WTC11 (cell line): Measurements from ENCODE around the gene ATP13A4. TPM values are rescaled to one million over a fixed set of nuclear protein-coding genes. Genes with fewer than 3 reads are reported as not detected.

Experiments
- ATAC-seq: fragments of 200-7000 bp; cut with Tn5 transposase; 2 replicates; pipeline ENCODE4 v1.10.0; 2021; ENCODE audit warnings: mild to moderate bottlenecking, moderate library complexity
- CTCF ChIA-PET: fragments of 300-600 bp; sonication (Branson Sonifier 250); formaldehyde crosslinking; loops from one replicate; lab custom pipeline; 2021; ENCODE audit warnings: antibody characterized with exemption; lab: Charles Lee
- POLR2A ChIA-PET: fragments of 350-600 bp; sonication (Branson Sonifier 250); formaldehyde crosslinking; loops from one replicate; lab custom pipeline; 2021; ENCODE audit warnings: antibody characterized with exemption; lab: Charles Lee
- DNase-seq: peaks from one replicate; pipeline ENCODE4 v3.0.0; 2021; ENCODE audit warnings: low spot score
- H3K27ac Mint-ChIP-seq: 2 replicates; pipeline ENCODE4 v1.8.0; 2021; ENCODE audit warnings: mixed read lengths
- H3K27me3 Mint-ChIP-seq: 2 replicates; pipeline ENCODE4 v1.8.0; 2021; ENCODE audit warnings: low read depth, mild to moderate bottlenecking, moderate library complexity, mixed read lengths
- H3K36me3 Mint-ChIP-seq: 2 replicates; pipeline ENCODE4 v1.8.0; 2021; ENCODE audit warnings: mixed read lengths
- H3K4me1 Mint-ChIP-seq: 2 replicates; pipeline ENCODE4 v1.8.0; 2022; ENCODE audit warnings: mixed read lengths
- H3K4me3 Mint-ChIP-seq: 2 replicates; pipeline ENCODE4 v1.8.0; 2021; ENCODE audit warnings: mild to moderate bottlenecking, moderate library complexity, mixed read lengths
- H3K9me3 Mint-ChIP-seq: 2 replicates; pipeline ENCODE4 v1.8.0; 2021; ENCODE audit warnings: mixed read lengths
- ATF1 ChIP-seq: sonication (generic); formaldehyde crosslinking; IDR thresholded peaks from 2 replicates; pipeline ENCODE4 v1.8.1; 2023; ENCODE audit warnings: mild to moderate bottlenecking, moderate library complexity, missing genetic modification reagents
- EMX1 ChIP-seq: fragments of 250-450 bp; sonication (Bioruptor Pico); IDR thresholded peaks from 2 replicates; pipeline ENCODE4 v1.8.0; 2021; ENCODE audit warnings: mild to moderate bottlenecking
- FOXJ3 ChIP-seq: sonication (generic); formaldehyde crosslinking; IDR thresholded peaks from 2 replicates; pipeline ENCODE4 v1.9.0; 2021; ENCODE audit warnings: missing genetic modification reagents, mild to moderate bottlenecking, borderline replicate concordance
- GRHL2 ChIP-seq: fragments of 250-450 bp; sonication (Bioruptor Pico); IDR thresholded peaks from 2 replicates; pipeline ENCODE4 v1.8.0; 2022; ENCODE audit warnings: mild to moderate bottlenecking, moderate library complexity; ENCODE audit not compliant: insufficient replicate concordance, severe bottlenecking
- JAZF1 ChIP-seq: fragments of 250-450 bp; sonication (Bioruptor Pico); IDR thresholded peaks from 2 replicates; pipeline ENCODE4 v1.9.0; 2021; ENCODE audit warnings: moderate library complexity, mild to moderate bottlenecking, inconsistent platforms
- JUN ChIP-seq: sonication (generic); formaldehyde crosslinking; IDR thresholded peaks from 2 replicates; pipeline ENCODE4 v1.8.0; 2023; ENCODE audit warnings: mild to moderate bottlenecking, missing genetic modification reagents
- MYBL2 ChIP-seq: sonication (generic); formaldehyde crosslinking; IDR thresholded peaks from 2 replicates; pipeline ENCODE4 v1.8.1; 2023; ENCODE audit warnings: mild to moderate bottlenecking, moderate library complexity, missing genetic modification reagents
- RELA ChIP-seq: sonication (generic); formaldehyde crosslinking; IDR thresholded peaks from 2 replicates; pipeline ENCODE4 v1.8.1; 2022; ENCODE audit warnings: missing genetic modification reagents, mild to moderate bottlenecking, borderline replicate concordance
- ZNF232 ChIP-seq: sonication (generic); formaldehyde crosslinking; IDR thresholded peaks from 2 replicates; pipeline ENCODE4 v1.8.0; 2022; ENCODE audit warnings: mild to moderate bottlenecking, missing genetic modification reagents
- total RNA-seq: library from RNA; stranded (reverse); gene quantifications from 3 replicates; pipeline ENCODE4 v1.2.3, GENCODE V29; 2021
- TF ChIP-seq, protein P1 (sequence below): fragments of 250-450 bp; sonication (Bioruptor Pico); conservative IDR thresholded peaks from 2 replicates; pipeline ENCODE4 v1.9.0; 2021; ENCODE audit warnings: mild to moderate bottlenecking
- TF ChIP-seq, protein P2 (sequence below): sonication (generic); formaldehyde crosslinking; IDR thresholded peaks from 2 replicates; pipeline ENCODE4 v1.8.1; 2022; ENCODE audit warnings: low read depth, missing genetic modification reagents, borderline replicate concordance
- TF ChIP-seq, protein P3 (sequence below): sonication (generic); formaldehyde crosslinking; IDR thresholded peaks from 2 replicates; pipeline ENCODE4 v1.8.0; 2023; ENCODE audit warnings: mild to moderate bottlenecking, missing genetic modification reagents
- TF ChIP-seq, protein P4 (sequence below): sonication (generic); formaldehyde crosslinking; conservative IDR thresholded peaks from 2 replicates; pipeline ENCODE4 v1.8.1; 2022; ENCODE audit warnings: mild to moderate bottlenecking, missing genetic modification reagents

Gene ATP13A4
- total RNA-seq, 1 experiment from 2014 or later = 0.20 TPM

DNA sequence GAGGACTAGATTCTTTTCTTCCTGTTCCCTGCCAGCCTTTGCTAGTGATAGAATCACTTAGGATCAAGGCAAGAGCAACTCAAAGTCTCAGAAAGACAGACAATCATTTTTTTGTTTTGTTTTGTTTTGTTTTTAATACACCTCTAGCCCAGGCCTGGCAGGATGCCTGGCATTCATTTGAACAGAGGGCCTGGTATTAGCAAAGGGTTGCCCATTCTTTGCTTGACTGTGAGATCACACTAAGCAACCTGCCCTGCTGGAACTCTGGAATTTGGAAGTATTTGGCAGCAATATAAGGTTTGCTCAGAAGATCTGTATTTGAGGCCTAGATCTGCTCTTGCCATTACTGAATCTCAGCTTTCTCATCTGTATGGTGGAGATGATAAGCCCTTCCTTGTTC is 154.4 kb downstream of the ATP13A4 start:
- no peak for TF ChIP-seq ATF1 (CRISPR knock-in tag)
- no peak for TF ChIP-seq JUN (CRISPR knock-in tag)
- TF ChIP-seq MYBL2 (CRISPR knock-in tag) = no peak
- TF ChIP-seq, protein P1, sequence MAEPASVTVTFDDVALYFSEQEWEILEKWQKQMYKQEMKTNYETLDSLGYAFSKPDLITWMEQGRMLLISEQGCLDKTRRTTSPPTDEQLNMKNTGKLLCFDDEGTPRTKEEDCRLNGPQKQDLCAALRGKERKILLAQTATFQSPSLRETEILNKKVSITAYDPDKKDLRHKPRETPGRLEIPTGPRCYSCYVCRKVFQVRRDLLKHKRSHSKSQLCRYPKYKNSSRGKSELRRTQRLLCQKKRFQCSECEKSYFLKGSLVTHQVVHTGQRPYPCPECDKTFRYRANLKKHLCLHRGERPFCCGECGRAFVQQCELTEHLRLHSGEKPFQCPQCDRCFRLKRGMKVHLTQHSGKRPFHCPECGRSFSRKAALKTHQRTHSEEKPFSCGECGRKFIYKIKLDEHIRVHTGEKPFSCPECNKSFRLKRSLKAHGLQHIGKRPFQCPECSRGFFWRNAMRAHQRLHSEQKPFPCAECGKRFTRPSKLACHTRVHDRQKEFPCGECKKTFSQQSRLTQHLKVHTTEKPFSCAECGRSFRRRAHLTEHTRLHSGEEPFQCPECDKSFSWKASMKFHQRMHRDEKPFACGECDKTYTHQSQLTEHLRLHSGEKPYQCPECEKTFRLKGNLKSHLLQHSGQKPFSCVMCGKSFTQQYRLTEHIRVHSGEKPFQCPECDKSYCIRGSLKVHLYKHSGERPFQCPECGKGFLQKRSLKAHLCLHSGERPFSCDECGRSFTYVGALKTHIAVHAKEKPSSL (CRISPR knock-in tag) = no peak
- TF ChIP-seq, protein P2, sequence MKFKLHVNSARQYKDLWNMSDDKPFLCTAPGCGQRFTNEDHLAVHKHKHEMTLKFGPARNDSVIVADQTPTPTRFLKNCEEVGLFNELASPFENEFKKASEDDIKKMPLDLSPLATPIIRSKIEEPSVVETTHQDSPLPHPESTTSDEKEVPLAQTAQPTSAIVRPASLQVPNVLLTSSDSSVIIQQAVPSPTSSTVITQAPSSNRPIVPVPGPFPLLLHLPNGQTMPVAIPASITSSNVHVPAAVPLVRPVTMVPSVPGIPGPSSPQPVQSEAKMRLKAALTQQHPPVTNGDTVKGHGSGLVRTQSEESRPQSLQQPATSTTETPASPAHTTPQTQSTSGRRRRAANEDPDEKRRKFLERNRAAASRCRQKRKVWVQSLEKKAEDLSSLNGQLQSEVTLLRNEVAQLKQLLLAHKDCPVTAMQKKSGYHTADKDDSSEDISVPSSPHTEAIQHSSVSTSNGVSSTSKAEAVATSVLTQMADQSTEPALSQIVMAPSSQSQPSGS (CRISPR knock-in tag) = no peak
- no peak for TF ChIP-seq ZNF232
- TF ChIP-seq RELA (CRISPR knock-in tag) = no peak
- no peak for TF ChIP-seq FOXJ3 (CRISPR knock-in tag)
- peaks cover 6% of the 10 kb centered on the region for H3K9me3 Mint-ChIP-seq
- H3K4me1 Mint-ChIP-seq = peaks cover 12% of the 10 kb centered on the region
- 0 out of 2 replicates have a peak, but pooled peaks cover 3% of the 10 kb centered on the region for H3K36me3 Mint-ChIP-seq
- CTCF ChIA-PET = no interaction called here
- peaks cover 4% of the 10 kb centered on the region; the same call in 1 of the 2 replicates for H3K27me3 Mint-ChIP-seq
- H3K27ac Mint-ChIP-seq = no peak overlapping the region
- POLR2A ChIA-PET = no interaction called here
- H3K4me3 Mint-ChIP-seq = no peak overlapping the region
- ATAC-seq (no peak), DNase-seq (no peak)

DNA sequence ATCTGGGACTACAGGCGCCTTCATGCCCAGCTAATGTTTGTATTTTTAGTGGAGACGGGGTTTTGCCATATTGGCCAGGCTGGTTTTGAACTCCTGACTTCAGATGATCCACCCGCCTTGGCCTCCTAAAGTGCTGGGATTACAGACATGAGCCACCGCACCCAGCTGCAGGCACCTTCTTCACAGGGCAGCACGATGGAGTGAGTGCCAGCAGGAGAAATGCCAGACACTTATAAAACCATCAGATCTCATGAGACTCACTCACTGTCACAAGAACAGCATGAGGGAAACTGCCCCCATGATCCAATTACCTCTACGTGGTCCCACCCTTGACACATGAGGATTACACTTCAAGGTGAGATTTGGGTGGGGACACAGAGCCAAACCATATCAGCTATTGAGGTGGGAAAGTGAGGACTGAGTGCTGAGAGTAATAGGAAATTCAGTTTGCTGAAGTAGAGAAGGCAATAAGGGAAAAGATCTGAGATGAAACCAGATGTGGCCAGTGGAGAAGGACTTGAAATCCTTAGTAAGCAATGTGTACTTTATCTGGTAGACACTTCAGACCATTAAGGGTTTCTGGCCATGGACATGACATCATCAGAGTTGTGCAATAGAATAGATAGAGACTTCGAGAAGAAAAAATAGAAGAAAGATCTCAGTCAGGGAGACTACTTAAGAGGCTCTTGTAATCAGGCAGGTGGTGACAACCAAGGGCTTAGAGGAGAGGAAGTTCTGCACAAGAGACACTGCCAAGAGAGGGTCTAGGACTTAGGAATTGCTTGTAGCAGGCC is 158.0 kb downstream of the ATP13A4 start:
- Mint-ChIP-seq H3K36me3 (0 out of 2 replicates have a peak, but pooled peaks cover 6% of the 10 kb centered on the region), H3K9me3 (peaks cover 26% of the 10 kb centered on the region), H3K27me3 (peaks cover 4% of the 10 kb centered on the region; the same call in 1 of the 2 replicates), H3K4me3 (no peak overlapping the region), H3K27ac (no peak overlapping the region), H3K4me1 (peaks cover 18% of the 10 kb centered on the region)
- TF ChIP-seq, protein P3, sequence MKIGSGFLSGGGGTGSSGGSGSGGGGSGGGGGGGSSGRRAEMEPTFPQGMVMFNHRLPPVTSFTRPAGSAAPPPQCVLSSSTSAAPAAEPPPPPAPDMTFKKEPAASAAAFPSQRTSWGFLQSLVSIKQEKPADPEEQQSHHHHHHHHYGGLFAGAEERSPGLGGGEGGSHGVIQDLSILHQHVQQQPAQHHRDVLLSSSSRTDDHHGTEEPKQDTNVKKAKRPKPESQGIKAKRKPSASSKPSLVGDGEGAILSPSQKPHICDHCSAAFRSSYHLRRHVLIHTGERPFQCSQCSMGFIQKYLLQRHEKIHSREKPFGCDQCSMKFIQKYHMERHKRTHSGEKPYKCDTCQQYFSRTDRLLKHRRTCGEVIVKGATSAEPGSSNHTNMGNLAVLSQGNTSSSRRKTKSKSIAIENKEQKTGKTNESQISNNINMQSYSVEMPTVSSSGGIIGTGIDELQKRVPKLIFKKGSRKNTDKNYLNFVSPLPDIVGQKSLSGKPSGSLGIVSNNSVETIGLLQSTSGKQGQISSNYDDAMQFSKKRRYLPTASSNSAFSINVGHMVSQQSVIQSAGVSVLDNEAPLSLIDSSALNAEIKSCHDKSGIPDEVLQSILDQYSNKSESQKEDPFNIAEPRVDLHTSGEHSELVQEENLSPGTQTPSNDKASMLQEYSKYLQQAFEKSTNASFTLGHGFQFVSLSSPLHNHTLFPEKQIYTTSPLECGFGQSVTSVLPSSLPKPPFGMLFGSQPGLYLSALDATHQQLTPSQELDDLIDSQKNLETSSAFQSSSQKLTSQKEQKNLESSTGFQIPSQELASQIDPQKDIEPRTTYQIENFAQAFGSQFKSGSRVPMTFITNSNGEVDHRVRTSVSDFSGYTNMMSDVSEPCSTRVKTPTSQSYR (CRISPR knock-in tag) = no peak
- TF ChIP-seq FOXJ3 (CRISPR knock-in tag) (no peak), GRHL2 (CRISPR knock-in tag) (no peak), EMX1 (CRISPR knock-in tag) (no peak), RELA (CRISPR knock-in tag) (no peak), JAZF1 (CRISPR knock-in tag) (no peak)
- TF ChIP-seq, protein P4, sequence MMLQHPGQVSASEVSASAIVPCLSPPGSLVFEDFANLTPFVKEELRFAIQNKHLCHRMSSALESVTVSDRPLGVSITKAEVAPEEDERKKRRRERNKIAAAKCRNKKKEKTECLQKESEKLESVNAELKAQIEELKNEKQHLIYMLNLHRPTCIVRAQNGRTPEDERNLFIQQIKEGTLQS (CRISPR knock-in tag) = no peak
- TF ChIP-seq, protein P1 (CRISPR knock-in tag) = no peak
- no peak for ATAC-seq
- CTCF ChIA-PET = no interaction called here
- DNase-seq = no peak
- POLR2A ChIA-PET = no interaction called here
